GM23338 (cell line): ENCODE results near the gene CELSR1. TPM values are rescaled to one million over a fixed set of nuclear protein-coding genes. Genes with fewer than 3 reads are reported as not detected.
A peak's percentile ranks its signal among the peaks of the same experiment; 100 is the strongest.

Experiments used
- ATAC-seq: fragments of 200-7000 bp; cut with Tn5 transposase; 3 replicates; pipeline ENCODE4 v1.9.1; 2020
- DNase-seq: peaks from one replicate; pipeline ENCODE4 v3.0.0-alpha.2; 2015; ENCODE audit warnings: low spot score
- H2AFZ ChIP-seq: fragments of 200-600 bp; sonication (generic); 2 replicates; pipeline ENCODE4 v1.8.0; 2016; ENCODE audit warnings: antibody characterized with exemption, mild to moderate bottlenecking, moderate library complexity
- H3F3A ChIP-seq: fragments of 200-600 bp; sonication (generic); replicated peaks from 2 replicates; pipeline ENCODE4 v1.8.0; 2017; ENCODE audit warnings: antibody characterized with exemption, mixed run types, low read depth
- H3K27ac ChIP-seq: fragments of 200-600 bp; sonication (generic); 2 replicates; pipeline ENCODE4 v1.6.1; 2016; ENCODE audit warnings: low read depth
- H3K27me3 ChIP-seq: fragments of 200-600 bp; sonication (generic); 2 replicates; pipeline ENCODE4 v1.8.0; 2016; ENCODE audit warnings: mild to moderate bottlenecking, mixed run types, moderate library complexity; ENCODE audit not compliant: insufficient read depth
- H3K36me3 ChIP-seq: fragments of 200-600 bp; sonication (generic); 2 replicates; pipeline ENCODE4 v1.8.0; 2016; ENCODE audit warnings: mild to moderate bottlenecking; ENCODE audit not compliant: insufficient read depth
- H3K4me1 ChIP-seq: fragments of 200-600 bp; sonication (generic); 2 replicates; pipeline ENCODE4 v1.8.0; 2016; ENCODE audit warnings: mild to moderate bottlenecking, moderate library complexity; ENCODE audit not compliant: insufficient read depth
- H3K4me2 ChIP-seq: fragments of 200-600 bp; sonication (generic); 2 replicates; pipeline ENCODE4 v1.7.1; 2017; ENCODE audit warnings: mixed run types
- H3K4me3 ChIP-seq: fragments of 200-600 bp; sonication (generic); 2 replicates; pipeline ENCODE4 v1.6.1; 2016; ENCODE audit warnings: mixed run types
- H3K79me2 ChIP-seq: fragments of 200-600 bp; sonication (generic); replicated peaks from 2 replicates; pipeline ENCODE4 v1.8.0; 2017; ENCODE audit warnings: mild to moderate bottlenecking; ENCODE audit not compliant: insufficient read depth
- H3K9me2 ChIP-seq: fragments of 200-600 bp; sonication (generic); 2 replicates; pipeline ENCODE4 v1.8.0; 2017; ENCODE audit not compliant: insufficient read depth
- H4K20me1 ChIP-seq: fragments of 200-600 bp; sonication (generic); replicated peaks from 2 replicates; pipeline ENCODE4 v1.8.0; 2017; ENCODE audit warnings: mild to moderate bottlenecking; ENCODE audit not compliant: insufficient read depth
- H3K27ac Mint-ChIP-seq: 2 replicates; pipeline ENCODE4 v1.8.0; 2020; ENCODE audit warnings: inconsistent platforms, mild to moderate bottlenecking, moderate library complexity, mixed read lengths
- H3K27me3 Mint-ChIP-seq: 3 replicates; pipeline ENCODE4 v1.8.0; 2022; ENCODE audit warnings: low read depth, mild to moderate bottlenecking, moderate library complexity, mixed read lengths, inconsistent platforms; ENCODE audit not compliant: insufficient read depth, poor library complexity
- H3K36me3 Mint-ChIP-seq: 3 replicates; pipeline ENCODE4 v1.8.0; 2021; ENCODE audit warnings: low read depth, mild to moderate bottlenecking, inconsistent platforms, moderate library complexity, mixed read lengths
- H3K4me1 Mint-ChIP-seq: 3 replicates; pipeline ENCODE4 v1.8.0; 2020; ENCODE audit warnings: mild to moderate bottlenecking, inconsistent platforms, mixed read lengths
- H3K4me3 Mint-ChIP-seq: 3 replicates; pipeline ENCODE4 v1.8.0; 2021; ENCODE audit warnings: moderate library complexity, mild to moderate bottlenecking, inconsistent platforms, mixed read lengths
- H3K9me3 Mint-ChIP-seq: 3 replicates; pipeline ENCODE4 v1.8.0; 2020; ENCODE audit warnings: moderate library complexity, mild to moderate bottlenecking, inconsistent platforms, mixed read lengths
- CREB1 ChIP-seq: fragments of 250-450 bp; sonication (Bioruptor Pico); IDR thresholded peaks from 2 replicates; pipeline ENCODE4 v1.5.0; 2020; ENCODE audit warnings: low read depth, mild to moderate bottlenecking, moderate library complexity
- EZH2 ChIP-seq: fragments of 200-600 bp; sonication (generic); IDR thresholded peaks from one replicate; pipeline ENCODE4 v1.8.0; 2017; ENCODE audit warnings: antibody characterized with exemption, mild to moderate bottlenecking, low read depth; ENCODE audit not compliant: unreplicated experiment
- EZH2phosphoT487 ChIP-seq: fragments of 200-600 bp; sonication (generic); IDR thresholded peaks from one replicate; pipeline ENCODE4 v1.8.1; 2018; ENCODE audit warnings: antibody characterized with exemption; ENCODE audit not compliant: unreplicated experiment
- JUNB ChIP-seq: IDR thresholded peaks from one replicate; pipeline ENCODE4 v1.6.1; 2016; ENCODE audit warnings: antibody characterized with exemption; ENCODE audit not compliant: unreplicated experiment
- NANOG ChIP-seq: IDR thresholded peaks from 2 replicates; pipeline ENCODE4 v1.6.1; 2016; ENCODE audit warnings: antibody characterized with exemption, borderline replicate concordance
- POLR2AphosphoS5 ChIP-seq: IDR thresholded peaks from 2 replicates; pipeline ENCODE4 v1.6.1; 2016; ENCODE audit warnings: antibody characterized with exemption, low read depth
- STAT1 ChIP-seq: IDR thresholded peaks from one replicate; pipeline ENCODE4 v1.6.1; 2016; ENCODE audit warnings: antibody characterized with exemption; ENCODE audit not compliant: unreplicated experiment
- ZNF114 ChIP-seq: fragments of 250-450 bp; sonication (Bioruptor Pico); IDR thresholded peaks from 2 replicates; pipeline ENCODE4 v1.5.0; 2020; ENCODE audit warnings: mild to moderate bottlenecking, moderate library complexity
- ZNF331 ChIP-seq: fragments of 250-450 bp; sonication (Bioruptor Pico); IDR thresholded peaks from 2 replicates; pipeline ENCODE4 v1.5.0; 2020; ENCODE audit warnings: low read depth, mild to moderate bottlenecking, moderate library complexity
- polyA plus RNA-seq: library from polyadenylated mRNA; unstranded; fragments of >200 nt; fragmentation: Nextera tagmentation; extraction: Ambion mirVana; gene quantifications from 2 replicates; pipeline ENCODE4 v1.2.1, GENCODE V29; 2016
- total RNA-seq: library from RNA; depleted of rRNA; stranded (reverse); fragments of >200 nt; shearing (Covaris generic); gene quantifications from 2 replicates; pipeline ENCODE4 v1.2.3, GENCODE V29; 2014
- TF ChIP-seq, protein P1 (sequence below), 2 experiments: fragments of 200-600 bp in 1 of 2; sonication (generic) in 1 of 2; conservative IDR thresholded peaks; 2 replicates each; pipeline versions ENCODE4 v1.5.1 to v1.6.1; 2016 to 2017; ENCODE audit warnings: antibody characterized with exemption in 2 of 2, low read depth in 2 of 2, mild to moderate bottlenecking in 2 of 2, moderate library complexity in 1 of 2
- TF ChIP-seq, protein P2 (sequence below): fragments of 250-450 bp; sonication (Bioruptor Pico); IDR thresholded peaks from 2 replicates; pipeline ENCODE4 v1.5.0; 2020; ENCODE audit warnings: mild to moderate bottlenecking, moderate library complexity
- TF ChIP-seq, protein P3 (sequence below): IDR thresholded peaks from 2 replicates; pipeline ENCODE4 v1.6.1; 2016; ENCODE audit warnings: antibody characterized with exemption
- TF ChIP-seq, protein P4 (sequence below): IDR thresholded peaks from one replicate; pipeline ENCODE4 v1.6.1; 2018; ENCODE audit warnings: antibody characterized with exemption; ENCODE audit not compliant: unreplicated experiment

The CELSR1 gene
- total and polyA plus RNA-seq, 2 experiments from 2014 or later = 4.8 to 20.4 TPM

DNA sequence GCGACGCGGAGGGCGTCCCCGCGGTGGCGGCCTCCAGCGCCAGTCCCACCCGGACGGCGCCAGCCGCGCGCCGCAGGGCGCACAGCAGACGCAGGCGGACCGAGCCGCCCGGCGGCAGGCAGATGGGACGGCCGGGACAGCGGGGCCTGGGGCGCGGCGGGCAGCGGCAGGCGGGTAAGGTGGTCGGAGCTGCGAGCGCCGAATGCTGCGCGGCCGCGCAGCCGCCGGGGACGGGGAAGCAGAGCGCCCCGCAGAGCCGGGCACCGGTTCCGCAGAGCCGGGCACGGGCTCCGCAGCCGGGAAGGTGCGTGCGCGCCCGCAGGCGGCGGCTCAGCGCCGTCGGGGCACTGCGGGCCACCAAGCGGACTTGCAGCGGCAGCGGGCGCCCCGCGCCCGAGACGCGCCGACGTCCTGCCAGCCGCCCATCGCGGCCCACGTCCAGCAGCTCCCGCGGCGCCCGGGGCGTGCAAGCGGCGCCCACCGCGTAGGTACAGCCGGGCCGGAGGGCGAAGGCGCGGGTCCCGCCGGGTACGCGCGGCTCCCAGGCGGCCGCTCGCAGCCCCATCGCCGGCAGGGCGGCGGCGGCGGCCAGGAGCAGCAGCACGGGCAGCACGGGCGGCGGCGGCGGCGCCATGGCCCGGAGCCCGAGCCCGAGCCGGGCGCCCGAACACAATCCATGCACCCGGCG lies 739 bp downstream of the CELSR1 start:
- peak overlapping the region; percentile 74 for H3K4me2 ChIP-seq
- ATAC-seq = peak; percentile 5; the same call in 2 of the 3 replicates

More for the DNA sequence above, 739 bp downstream of the CELSR1 start:
- Mint-ChIP-seq H3K4me3 (no peak overlapping the region), H3K4me1 (peaks cover 13% of the 10 kb centered on the region), H3K27me3 (peaks cover 42% of the 10 kb centered on the region), H3K9me3 (0 out of 3 replicates have a peak, but pooled peaks cover 3% of the 10 kb centered on the region), H3K27ac (no peak overlapping the region), H3K36me3 (peaks cover 23% of the 10 kb centered on the region)
- Histone ChIP-seq H3K4me3 (peak overlapping the region; percentile 66), H3K79me2 (peaks cover 12% of the 10 kb centered on the region), H3F3A (no peaks in the 10 kb centered on the region), H4K20me1 (peaks cover 10% of the 10 kb centered on the region), H3K36me3 (no peaks in the 10 kb centered on the region), H3K27me3 (peaks cover 43% of the 10 kb centered on the region), H3K27ac (no peak overlapping the region), H3K9me2 (no peaks in the 10 kb centered on the region), H3K4me1 (peaks cover 5% of the 10 kb centered on the region; the same call in 1 of the 2 replicates), H2AFZ (no peak overlapping the region)
- no peak for TF ChIP-seq EZH2
- TF ChIP-seq, protein P1, sequence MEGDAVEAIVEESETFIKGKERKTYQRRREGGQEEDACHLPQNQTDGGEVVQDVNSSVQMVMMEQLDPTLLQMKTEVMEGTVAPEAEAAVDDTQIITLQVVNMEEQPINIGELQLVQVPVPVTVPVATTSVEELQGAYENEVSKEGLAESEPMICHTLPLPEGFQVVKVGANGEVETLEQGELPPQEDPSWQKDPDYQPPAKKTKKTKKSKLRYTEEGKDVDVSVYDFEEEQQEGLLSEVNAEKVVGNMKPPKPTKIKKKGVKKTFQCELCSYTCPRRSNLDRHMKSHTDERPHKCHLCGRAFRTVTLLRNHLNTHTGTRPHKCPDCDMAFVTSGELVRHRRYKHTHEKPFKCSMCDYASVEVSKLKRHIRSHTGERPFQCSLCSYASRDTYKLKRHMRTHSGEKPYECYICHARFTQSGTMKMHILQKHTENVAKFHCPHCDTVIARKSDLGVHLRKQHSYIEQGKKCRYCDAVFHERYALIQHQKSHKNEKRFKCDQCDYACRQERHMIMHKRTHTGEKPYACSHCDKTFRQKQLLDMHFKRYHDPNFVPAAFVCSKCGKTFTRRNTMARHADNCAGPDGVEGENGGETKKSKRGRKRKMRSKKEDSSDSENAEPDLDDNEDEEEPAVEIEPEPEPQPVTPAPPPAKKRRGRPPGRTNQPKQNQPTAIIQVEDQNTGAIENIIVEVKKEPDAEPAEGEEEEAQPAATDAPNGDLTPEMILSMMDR (conservative IDR thresholded peaks at IDR 0.05; ENCODE audit: low read depth in 2 of 2) = no peak
- TF ChIP-seq, protein P2, sequence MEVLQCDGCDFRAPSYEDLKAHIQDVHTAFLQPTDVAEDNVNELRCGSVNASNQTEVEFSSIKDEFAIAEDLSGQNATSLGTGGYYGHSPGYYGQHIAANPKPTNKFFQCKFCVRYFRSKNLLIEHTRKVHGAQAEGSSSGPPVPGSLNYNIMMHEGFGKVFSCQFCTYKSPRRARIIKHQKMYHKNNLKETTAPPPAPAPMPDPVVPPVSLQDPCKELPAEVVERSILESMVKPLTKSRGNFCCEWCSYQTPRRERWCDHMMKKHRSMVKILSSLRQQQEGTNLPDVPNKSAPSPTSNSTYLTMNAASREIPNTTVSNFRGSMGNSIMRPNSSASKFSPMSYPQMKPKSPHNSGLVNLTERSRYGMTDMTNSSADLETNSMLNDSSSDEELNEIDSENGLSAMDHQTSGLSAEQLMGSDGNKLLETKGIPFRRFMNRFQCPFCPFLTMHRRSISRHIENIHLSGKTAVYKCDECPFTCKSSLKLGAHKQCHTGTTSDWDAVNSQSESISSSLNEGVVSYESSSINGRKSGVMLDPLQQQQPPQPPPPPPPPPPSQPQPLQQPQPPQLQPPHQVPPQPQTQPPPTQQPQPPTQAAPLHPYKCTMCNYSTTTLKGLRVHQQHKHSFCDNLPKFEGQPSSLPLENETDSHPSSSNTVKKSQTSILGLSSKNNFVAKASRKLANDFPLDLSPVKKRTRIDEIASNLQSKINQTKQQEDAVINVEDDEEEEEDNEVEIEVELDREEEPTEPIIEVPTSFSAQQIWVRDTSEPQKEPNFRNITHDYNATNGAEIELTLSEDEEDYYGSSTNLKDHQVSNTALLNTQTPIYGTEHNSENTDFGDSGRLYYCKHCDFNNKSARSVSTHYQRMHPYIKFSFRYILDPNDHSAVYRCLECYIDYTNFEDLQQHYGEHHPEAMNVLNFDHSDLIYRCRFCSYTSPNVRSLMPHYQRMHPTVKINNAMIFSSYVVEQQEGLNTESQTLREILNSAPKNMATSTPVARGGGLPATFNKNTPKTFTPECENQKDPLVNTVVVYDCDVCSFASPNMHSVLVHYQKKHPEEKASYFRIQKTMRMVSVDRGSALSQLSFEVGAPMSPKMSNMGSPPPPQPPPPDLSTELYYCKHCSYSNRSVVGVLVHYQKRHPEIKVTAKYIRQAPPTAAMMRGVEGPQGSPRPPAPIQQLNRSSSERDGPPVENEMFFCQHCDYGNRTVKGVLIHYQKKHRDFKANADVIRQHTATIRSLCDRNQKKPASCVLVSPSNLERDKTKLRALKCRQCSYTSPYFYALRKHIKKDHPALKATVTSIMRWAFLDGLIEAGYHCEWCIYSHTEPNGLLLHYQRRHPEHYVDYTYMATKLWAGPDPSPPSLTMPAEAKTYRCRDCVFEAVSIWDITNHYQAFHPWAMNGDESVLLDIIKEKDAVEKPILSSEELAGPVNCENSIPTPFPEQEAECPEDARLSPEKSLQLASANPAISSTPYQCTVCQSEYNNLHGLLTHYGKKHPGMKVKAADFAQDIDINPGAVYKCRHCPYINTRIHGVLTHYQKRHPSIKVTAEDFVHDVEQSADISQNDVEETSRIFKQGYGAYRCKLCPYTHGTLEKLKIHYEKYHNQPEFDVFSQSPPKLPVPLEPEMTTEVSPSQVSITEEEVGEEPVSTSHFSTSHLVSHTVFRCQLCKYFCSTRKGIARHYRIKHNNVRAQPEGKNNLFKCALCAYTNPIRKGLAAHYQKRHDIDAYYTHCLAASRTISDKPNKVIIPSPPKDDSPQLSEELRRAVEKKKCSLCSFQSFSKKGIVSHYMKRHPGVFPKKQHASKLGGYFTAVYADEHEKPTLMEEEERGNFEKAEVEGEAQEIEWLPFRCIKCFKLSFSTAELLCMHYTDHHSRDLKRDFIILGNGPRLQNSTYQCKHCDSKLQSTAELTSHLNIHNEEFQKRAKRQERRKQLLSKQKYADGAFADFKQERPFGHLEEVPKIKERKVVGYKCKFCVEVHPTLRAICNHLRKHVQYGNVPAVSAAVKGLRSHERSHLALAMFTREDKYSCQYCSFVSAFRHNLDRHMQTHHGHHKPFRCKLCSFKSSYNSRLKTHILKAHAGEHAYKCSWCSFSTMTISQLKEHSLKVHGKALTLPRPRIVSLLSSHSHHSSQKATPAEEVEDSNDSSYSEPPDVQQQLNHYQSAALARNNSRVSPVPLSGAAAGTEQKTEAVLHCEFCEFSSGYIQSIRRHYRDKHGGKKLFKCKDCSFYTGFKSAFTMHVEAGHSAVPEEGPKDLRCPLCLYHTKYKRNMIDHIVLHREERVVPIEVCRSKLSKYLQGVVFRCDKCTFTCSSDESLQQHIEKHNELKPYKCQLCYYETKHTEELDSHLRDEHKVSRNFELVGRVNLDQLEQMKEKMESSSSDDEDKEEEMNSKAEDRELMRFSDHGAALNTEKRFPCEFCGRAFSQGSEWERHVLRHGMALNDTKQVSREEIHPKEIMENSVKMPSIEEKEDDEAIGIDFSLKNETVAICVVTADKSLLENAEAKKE (CRISPR knock-in tag) = no peak
- TF ChIP-seq, protein P3, sequence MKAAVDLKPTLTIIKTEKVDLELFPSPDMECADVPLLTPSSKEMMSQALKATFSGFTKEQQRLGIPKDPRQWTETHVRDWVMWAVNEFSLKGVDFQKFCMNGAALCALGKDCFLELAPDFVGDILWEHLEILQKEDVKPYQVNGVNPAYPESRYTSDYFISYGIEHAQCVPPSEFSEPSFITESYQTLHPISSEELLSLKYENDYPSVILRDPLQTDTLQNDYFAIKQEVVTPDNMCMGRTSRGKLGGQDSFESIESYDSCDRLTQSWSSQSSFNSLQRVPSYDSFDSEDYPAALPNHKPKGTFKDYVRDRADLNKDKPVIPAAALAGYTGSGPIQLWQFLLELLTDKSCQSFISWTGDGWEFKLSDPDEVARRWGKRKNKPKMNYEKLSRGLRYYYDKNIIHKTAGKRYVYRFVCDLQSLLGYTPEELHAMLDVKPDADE = no peak
- TF ChIP-seq POLR2AphosphoS5 = no peak
- TF ChIP-seq NANOG = no peak
- TF ChIP-seq, protein P4, sequence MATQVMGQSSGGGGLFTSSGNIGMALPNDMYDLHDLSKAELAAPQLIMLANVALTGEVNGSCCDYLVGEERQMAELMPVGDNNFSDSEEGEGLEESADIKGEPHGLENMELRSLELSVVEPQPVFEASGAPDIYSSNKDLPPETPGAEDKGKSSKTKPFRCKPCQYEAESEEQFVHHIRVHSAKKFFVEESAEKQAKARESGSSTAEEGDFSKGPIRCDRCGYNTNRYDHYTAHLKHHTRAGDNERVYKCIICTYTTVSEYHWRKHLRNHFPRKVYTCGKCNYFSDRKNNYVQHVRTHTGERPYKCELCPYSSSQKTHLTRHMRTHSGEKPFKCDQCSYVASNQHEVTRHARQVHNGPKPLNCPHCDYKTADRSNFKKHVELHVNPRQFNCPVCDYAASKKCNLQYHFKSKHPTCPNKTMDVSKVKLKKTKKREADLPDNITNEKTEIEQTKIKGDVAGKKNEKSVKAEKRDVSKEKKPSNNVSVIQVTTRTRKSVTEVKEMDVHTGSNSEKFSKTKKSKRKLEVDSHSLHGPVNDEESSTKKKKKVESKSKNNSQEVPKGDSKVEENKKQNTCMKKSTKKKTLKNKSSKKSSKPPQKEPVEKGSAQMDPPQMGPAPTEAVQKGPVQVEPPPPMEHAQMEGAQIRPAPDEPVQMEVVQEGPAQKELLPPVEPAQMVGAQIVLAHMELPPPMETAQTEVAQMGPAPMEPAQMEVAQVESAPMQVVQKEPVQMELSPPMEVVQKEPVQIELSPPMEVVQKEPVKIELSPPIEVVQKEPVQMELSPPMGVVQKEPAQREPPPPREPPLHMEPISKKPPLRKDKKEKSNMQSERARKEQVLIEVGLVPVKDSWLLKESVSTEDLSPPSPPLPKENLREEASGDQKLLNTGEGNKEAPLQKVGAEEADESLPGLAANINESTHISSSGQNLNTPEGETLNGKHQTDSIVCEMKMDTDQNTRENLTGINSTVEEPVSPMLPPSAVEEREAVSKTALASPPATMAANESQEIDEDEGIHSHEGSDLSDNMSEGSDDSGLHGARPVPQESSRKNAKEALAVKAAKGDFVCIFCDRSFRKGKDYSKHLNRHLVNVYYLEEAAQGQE = no peak
- TF ChIP-seq JUNB = no peak
- no peak for TF ChIP-seq ZNF331 (CRISPR knock-in tag)
- TF ChIP-seq CREB1 (CRISPR knock-in tag) = no peak
- TF ChIP-seq ZNF114 (CRISPR knock-in tag) = no peak
- no peak for TF ChIP-seq EZH2phosphoT487
- TF ChIP-seq STAT1 = no peak
- peak; percentile 47 for DNase-seq
